HG02610 (cell line): Measurements from ENCODE around the gene HDAC11.
"Not testable (repeated sequence)": the region's sequence is repeated elsewhere in the genome, so short reads cannot be mapped to it uniquely, and the experiment has no call there.

Source experiments
- ATAC-seq: cut with Tn5 transposase; IDR thresholded peaks from one replicate; pipeline ENCODE4 v1.9.1; 2021; ENCODE audit warnings: mild to moderate bottlenecking, moderate library complexity; ENCODE audit not compliant: unreplicated experiment

Gene HDAC11

DNA sequence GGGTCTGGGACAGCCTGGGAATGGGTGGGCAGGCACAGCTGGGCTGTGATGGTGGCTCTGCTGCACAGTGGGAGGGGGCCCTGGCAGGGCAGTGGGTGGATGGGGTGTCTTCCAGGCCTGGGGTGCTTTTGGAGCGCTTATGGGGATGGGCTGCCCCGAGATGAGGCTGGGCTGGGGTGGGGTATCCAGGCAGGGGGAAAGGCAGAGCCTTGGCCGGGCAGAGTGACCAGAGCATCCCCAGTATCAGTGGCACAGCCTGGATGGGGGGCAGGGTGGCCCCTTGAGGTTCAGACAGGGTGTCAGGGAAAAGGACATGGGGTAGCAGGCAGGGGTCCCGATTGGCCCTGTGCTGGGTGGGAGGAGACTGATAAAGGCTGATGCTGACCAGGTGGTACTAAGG is 26.6 kb downstream of the HDAC11 start:
- no peak for ATAC-seq

DNA sequence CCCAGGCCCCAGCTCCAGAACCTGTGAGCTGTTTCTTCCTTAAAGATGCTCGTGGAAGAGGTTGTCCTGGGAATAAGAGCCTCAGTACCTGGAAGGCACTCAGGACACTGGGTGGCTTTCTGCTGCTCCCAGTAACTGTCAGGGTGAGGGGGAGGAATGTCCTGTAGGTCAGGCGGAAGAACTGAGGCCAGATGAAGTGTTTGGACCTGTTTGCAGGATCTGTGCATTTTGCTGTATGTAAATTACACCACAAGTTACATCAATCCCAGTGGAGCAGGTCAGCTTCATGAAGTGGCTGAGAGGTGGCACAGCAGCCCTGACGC is 27.1 kb downstream of the HDAC11 start:
- no peak for ATAC-seq

DNA sequence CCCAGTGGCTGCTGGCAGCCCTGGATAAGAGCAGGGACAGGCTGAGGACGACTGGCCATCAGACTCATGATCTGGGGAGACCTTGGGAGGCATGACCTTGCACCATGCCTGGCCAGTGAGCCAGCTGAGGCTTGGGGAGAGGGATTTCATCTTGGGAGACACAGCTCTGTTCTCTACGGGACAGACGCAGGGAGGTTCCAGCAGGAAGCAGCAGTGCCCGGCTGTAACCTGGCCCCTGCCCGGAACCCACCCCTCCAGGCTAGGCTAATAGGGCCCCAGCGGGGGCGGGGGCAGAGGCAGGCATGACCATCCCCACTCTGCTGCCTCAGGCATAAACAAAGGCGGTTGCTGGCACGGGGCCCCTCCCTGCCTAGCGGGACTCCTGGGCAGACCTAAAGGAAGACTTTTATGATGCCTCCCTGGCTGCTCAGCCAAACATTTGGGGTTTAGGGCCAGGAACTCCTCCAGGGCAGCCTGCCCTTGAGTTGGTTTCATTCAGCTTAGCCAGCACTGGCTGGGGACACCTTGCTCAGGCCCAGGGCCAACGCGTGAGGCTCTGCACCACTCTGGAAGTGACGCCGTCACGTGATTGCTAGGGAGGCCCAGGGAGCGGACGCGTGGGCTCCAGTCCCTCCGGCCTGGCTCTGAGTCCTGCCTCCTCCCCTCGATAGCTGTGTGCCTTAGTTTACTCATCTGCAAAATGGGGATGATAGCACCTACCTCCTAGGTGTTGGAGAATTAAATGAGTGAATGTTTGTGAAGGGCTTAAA is 27.6 kb downstream of the HDAC11 start:
- ATAC-seq = no peak

DNA sequence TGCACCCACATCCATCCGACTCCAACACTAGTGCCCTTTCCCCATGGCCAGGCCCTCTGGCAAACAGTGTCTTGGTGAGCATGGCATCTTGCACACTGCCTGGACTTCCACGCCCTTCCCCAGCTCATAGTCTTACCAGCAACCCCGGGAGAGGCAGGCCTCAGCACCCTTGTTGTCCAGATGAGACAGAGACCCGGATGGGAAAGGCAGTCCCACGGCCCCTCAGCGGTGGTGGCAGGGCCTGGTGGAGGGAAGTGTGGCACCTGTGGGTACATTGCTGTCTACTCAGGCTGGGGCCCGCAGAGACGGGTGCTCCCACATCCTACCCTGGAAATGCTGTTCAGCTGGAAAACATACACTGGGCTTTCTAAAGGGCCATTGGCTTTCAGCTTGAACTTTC is 28.4 kb downstream of the HDAC11 start:
- no peak for ATAC-seq

DNA sequence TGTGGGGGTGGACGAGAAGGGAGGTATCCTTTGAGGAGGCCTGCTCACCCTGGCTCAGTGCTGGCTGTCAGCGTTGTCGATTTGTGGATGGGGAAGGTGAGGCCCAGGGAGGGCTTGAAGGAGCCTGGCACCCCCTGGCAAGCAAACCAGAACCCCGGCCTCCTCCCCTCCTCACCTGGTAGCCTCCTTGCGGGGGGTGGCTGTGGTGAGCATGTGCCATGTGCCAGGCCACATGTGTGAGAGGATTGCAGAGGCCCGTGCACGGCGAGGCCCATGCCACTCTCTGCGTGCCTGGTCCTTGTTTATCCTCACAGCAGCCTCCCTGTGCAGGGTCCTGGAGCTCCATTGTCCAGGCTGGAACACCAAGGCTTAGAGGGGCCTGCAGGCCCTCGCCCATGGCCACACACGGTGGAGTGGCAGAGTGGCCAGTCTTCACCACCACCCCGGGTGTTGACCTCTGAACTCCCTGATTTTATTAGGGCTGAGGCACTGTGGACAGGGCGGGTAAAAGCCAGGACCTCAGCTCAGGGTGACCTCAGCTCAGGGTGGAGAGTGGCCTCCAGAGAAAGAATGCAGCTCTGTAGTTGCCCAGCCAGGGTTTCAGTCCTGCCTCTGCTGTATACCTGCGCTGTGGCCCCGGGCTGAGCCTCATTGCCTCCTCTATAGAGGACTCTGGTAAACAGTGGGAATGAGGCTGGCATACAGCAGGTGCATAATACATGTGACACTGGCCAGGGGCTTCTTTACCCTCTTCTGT is 29.1 kb downstream of the HDAC11 start:
- ATAC-seq = no peak

DNA sequence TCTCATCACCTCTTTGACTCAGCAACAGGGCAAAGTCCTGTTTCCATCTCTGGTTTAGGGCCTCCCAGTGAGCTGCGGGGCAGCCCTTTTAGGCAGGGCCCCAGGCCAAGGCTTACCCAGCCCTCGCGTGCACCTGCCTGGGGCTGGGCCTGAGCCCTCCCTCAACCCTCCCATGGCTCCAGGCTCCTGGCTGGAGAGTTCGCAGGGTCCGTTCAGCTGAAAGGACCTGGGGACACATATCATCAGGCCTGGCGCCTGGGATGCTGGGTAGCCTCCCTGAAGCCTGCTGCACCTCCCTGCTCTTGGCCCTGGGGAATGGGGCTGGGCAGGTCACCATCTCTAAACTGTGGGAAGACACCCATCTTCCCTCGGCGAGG is 29.7 kb downstream of the HDAC11 start:
- ATAC-seq = no peak

DNA sequence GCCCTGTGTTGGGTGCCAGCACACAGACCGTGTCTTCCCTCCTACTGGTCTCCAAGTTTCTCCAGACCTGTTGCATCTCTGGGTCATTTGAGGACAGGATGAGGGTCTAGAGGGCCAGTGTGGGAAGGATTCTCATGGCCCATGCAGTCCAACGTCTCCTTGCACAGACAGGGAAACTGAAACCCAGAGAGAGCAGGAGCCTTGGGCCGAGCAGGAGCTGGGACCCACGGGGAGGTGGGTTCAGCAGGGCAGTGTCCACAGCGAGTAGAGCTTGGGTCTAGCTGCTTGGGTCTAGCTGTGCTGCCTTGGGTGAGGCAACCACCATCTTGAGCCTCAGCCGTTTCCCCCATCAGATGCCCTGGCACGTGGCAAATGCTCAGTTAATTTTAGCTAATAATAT is 32.3 kb downstream of the HDAC11 start:
- ATAC-seq = no peak

DNA sequence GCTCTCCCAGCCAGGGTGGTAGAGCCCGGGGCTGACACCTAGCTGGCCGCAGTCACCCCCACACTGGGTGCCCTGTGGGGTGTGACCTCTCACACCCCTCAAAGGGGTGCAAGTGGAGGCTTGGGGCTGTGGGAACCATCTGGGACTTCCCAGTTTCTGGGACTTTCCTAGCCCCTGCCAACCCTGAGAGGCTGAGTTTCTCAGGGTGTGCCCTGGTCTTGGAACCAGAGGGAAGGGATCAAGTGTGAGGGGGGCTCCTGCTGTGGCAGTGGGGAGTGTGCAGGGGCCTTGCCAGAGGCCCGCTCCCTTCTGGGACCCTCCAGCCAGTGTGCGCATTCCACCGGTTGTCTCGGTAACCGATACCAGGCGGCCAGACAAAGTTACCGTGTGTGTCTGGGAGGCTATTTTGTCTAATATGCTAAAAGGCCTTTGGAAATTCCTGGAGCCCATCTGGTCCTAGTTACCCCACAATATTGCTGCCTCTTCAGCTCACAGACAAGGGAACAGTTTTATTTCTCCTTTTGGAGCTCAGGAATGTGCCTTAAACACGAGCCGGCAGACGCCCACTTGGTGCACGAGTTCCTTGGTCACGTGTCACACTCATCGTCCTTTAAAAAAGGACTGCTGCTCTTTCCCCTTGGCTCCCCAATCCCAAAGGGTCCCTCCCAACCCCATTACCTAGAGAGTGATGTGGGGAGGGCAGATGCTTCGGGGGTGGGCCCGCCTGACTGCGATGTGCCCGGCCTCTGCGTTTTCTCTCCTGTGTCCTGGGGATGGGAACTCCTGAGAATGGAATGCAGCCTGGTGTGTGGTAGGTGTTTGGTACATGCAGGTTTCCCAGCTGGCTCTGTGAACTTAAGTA is 33.2 kb downstream of the HDAC11 start:
- ATAC-seq = no peak

DNA sequence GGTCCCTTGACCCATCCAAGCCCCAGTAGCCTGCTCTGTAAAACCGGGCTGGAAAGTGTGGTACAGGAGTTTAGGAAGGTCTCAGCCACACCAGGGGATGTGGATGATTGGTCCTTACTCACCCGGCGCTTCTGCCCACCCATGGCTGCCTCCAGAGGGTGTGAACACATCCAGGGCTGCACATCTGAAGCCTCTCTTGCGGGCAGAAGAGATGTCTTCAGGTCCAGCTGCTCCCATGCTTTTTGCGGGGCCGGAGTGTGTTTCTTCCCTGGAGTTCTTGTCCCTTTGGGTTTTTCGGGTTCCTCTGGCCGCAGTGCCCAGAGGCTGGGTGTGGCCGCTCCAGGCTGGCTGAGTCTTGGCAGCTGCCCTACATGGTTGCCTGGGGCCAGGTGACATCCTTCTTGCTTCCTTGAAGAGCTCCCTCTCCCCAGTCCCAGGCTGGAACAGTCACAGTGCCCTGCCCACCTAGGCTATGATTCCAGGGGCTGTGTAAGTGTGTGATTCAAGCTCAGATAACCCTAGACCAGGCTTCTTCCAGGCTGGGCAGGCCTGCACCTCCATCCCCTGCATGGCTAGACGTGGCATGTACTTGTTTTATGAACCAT is 33.9 kb downstream of the HDAC11 start:
- no peak for ATAC-seq

DNA sequence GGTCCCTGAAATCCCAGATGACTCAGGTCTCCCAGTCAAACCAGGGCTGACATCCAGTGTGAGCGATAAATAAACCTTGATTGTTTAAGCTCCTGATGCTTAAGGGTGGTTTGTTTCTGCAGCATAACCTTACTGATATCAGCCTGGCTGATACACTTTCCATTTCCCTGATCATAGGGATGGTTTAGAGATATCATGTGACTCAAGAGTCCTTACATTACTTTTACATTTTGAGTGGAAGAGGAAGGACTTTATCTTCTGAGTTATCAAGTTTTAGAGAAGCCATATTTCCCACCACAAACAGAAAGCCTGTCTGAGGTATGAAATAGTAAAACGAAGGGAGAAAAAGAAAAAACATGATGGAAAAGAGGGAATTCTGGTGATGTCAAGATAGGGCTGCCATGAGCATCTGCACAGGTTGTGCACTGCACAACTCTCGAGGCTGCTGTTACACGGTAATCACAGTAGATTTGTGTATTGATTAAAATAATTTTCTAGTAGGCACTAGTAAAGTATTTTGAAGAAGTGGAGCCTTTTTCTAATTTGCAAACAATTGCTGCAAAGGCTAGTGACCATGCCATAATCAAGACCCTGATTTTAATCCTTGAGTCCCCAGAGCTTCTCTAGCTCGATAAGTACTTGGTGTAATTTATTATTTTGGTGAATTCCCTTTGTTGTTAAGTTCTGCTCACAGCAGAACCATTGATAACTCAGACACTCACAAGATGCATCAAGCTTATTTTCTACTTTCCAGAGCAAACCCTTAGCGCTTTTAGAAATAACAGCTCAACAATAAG is 34.7 kb downstream of the HDAC11 start:
- ATAC-seq = no peak

DNA sequence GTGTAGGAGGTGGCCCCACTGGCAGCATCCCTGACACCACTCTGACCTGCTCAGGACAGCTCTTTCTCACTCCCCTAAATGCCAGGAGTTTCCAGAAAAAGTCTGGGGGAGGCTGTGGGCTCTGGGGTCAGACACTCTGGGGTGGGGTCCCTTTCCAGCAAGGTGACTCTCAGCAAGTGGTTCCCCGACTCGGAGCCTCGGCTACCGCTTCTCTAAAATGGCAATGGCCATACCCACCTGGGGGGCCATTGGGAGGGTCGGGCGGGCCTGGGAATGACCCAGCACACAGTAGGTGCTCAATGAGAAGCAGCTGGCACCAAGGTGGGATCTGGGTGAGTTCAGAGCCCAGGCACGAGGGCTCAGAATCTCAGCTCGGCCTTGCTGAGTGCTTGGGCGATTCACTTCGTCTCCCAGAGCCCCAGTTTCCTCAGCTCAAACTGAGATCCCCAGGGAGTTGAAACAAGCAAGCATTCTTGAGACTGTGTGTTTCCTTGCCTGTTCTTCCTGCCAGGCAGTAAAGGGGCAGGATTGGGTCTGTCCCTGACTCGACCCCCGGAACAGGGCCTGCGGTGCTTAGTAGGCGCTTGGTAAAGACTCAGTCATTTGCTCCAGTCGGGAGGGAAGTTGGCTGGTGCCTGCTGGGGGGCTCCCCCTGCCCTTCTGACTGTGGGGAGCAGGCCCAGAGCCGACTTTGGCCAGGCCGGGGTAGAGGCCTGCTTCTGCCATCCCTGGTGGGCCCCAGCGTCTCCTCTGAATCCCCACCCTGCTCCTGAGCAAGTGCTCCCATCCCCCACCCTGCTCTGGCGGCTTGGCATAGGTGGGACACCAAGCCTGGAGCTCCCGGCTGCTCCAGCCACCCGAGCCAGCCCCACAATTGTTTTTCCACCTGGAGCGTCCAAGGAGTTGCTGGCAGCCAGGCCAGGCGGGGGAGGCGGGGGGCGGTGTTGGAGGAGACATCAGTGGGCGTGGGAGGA is 36.0 kb downstream of the HDAC11 start:
- no peak for ATAC-seq

DNA sequence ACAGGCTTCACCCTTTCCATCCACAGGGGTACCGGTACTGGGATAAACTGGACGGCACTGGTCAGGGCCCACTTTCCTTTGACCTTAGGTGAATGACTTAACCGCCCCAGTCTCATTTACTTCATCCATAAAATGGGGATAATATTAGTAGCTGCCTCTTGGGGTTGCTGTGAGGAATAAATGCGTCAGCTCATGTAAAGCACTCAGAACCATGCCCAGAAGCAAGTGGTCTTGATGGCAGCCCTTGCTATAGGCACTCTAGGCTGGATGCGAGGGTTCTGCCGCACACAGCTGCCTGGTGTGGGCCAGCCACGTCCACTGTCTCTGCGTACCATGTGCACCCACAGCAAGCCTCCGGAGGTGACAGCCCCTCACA is 36.6 kb downstream of the HDAC11 start:
- ATAC-seq = no peak

DNA sequence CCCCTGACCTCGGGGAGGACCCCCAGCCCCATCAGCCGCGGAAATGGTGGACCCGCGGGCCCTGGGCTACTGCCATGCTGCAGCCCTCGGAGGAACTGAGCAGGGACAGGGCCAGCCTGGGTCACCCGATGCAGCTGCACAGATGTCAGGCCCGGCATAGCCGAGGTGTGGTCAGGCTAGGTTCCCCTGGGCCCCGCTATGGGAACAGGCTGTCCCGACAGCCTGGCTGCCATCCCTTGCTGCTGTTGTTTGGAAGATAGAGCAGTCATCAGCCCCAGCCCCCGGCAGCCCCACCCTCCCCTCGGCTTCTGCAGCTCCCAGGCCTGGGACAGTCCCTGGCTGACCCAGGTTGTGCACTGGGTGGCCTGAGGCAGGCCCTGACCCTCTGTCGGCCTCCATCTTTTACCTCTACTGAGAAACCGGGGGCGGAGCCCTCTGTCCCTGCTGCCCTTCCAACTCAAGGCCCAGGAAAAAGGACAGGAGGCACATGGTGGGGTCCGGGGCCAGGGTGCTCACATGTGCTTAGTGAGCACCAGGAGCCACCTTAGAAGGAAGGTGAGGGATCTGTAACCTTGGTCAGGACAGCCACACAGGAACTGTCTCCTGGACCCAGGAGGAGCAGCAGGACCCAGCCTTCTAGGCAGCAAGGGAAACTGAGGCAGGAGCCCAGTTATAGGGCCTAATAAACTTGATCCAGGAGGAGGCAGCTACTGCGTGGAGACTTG is 37.3 kb downstream of the HDAC11 start:
- ATAC-seq = no peak

DNA sequence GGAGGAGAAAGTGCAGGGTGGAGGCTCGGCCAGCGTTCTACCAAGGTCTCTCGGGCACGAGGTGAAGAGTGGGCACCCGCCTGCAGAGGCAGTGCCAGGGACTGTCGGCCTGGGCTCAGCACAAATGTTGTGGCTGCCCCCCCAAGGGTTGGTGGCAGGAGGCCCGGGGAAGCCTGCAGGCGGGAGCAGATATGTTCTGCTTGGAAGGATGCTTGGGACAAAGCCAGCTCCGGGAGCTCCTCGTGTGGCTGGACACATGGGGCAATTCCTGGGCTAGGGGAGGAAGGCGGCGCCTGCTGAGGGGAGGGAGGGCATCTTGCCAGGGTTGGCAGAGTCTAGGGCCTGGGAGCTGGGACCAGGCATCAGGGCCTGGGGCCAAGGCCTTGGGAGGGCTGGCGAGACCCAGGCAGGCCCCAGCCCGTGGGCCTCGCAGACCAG is 38.4 kb downstream of the HDAC11 start:
- ATAC-seq = no peak

DNA sequence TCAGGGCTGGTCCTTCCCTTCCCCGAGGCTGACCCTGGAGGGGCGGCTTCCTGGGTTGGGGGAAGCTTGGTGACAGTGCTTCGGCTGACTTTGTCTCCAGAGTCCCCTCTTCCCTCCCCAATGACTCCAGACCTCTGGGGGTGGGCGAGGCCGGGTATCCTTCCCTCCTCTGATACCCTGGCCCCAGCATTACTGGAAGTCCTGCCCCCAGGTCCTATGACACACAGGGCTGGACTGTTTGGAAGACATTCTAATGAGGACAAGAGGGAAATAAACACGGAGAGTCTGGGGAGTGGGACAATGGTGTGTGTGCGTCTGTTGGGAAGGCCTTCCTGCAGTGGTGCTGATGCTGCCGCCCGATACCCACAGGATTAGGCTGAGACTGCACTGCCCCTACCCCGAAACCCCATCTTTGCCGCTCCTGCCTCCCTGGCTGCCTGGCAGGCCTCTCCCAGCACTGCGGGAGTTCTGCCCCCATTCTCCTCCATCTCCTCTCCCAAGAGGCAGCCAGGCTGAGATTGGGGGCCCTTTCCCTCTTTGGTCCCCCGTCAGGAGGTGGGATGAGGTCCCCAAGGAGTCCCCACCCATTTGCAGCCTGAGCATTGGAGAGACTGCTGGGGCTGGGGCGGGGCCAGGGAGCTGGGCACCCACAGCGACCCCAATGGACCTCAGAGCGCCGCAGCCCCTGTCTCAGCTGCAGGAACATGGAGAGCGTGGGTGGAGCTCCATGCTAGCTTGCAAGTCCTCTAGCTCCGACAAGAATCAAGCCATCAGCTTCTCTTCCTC is 39.1 kb downstream of the HDAC11 start:
- no peak for ATAC-seq

DNA sequence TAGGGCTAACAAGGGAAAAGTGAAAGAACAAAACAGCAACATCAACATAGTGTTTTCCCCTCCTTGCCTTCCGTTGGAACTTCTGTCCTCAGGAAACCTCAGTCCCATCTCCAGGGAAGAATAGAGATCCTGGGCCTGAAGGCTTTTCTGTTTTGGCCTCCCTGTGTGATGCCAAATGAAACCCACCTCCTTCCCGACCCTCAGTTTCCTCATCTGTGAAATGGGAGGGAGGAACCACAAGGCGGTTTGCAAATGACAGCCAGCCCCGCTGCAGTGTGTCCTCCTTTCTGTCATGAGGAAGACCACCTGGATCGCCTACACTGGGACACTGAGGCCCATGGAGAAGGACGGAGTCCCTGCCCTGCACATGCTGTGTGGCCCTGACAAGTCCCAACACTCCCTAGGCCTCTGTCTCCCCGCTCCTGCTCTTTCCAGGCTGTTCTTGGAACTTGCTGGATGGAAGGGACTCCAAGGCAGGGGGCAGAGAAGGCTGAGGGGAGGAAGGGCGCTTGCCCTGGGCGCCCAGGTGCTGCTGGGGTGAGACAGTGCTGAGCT is 40.3 kb downstream of the HDAC11 start:
- no peak for ATAC-seq

DNA sequence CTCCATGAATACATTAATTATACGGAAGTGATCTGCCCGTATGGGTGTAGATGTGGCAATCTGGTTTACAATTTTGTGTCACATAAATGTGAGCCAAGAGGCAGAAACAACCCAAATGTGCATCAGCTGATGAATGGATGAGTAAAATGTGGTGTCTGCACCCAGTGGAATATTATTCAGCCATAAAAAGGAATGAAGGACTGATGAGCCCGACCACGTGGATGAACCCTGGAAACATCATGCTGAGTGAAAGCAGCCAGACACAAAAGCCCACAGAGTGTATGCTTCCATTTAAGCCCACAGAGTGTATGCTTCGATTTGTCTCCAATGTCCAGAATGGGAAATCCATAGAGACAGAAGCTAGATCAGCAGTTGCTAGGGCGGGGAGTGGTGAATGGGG is 41.2 kb downstream of the HDAC11 start:
- ATAC-seq = no peak

DNA sequence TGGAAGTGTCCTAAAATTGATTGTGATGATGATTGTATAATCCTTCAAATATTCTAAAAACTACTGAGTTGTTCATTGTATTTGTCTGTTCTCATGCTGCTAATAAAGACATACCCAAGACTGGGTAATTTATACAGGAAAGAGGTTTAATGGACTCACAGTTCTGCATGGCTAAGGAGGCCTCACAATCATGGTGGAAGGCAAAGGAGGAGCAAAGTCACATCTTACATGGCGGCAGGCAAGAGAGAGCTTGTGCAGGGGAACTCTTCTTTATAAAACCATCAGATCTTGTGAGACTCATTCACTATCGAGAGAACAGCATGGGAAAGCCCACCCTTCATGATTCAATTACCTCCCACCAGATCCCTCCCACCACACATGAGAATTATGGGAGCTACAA is 41.6 kb downstream of the HDAC11 start:
- ATAC-seq = not testable (repeated sequence)
